ENCODE measurements around the gene MLYCD.

Gene MLYCD

DNA sequence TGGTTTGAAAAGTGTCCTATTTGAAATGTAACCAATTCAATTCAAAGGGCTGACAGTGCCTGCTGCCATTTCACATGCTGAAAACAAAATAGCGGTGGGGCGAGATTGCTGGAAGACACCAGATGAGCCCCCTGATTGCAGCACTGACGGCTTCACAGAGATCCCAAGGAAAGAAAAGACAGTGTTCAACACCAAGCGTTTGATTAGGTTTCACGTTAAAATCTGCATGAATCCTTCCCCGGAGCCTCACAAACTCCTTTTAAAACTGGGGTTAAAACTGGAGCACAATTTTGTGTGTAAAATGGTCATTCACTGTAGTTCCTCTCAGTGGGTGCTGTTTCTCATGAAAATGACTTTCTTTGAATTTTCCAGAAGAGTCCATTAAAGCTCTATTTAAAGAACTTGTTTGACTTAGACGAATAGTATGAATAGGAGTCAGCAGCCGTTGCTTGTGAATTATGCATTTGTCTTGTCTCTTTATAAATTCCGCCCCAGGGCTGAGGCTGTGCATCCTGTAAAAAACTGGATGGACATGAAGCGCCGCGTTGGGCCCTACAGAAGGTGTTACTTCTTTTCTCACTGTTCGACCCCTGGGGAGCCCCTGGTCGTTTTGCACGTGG is 8.8 kb downstream of the MLYCD start:
- Histone ChIP-seq H3F3A (ENCODE audit: insufficient read depth, low read length) (no peaks in the 10 kb centered on the region), H3K27ac (ENCODE audit: low read depth, low read length, poor library complexity, severe bottlenecking) (no peak overlapping the region), H3K9me3 (ENCODE audit: low read length) (no peaks in the 10 kb centered on the region), H3K4me3 (ENCODE audit: low read depth, low read length, poor library complexity, severe bottlenecking) (no peak overlapping the region), H3K27me3 (ENCODE audit: insufficient read depth, low read length) (no peaks in the 10 kb centered on the region), H3K36me3 (ENCODE audit: insufficient read depth, low read length) (peaks cover 27% of the 10 kb centered on the region; the same call in 1 of the 2 replicates), H3K4me1 (ENCODE audit: insufficient read depth, low read length, severe bottlenecking) (no peaks in the 10 kb centered on the region), H2AFZ (ENCODE audit: low read length) (no peak overlapping the region), H3K4me2 (ENCODE audit: low read length) (no peak overlapping the region), H3K79me2 (ENCODE audit: insufficient read depth, low read length) (no peaks in the 10 kb centered on the region), H3K9me2 (ENCODE audit: low read depth, low read length) (no peaks in the 10 kb centered on the region), H3K9ac (ENCODE audit: low read length) (no peak overlapping the region), H4K20me1 (ENCODE audit: insufficient read depth, low read length) (no peaks in the 10 kb centered on the region)
- TF ChIP-seq, protein P1, sequence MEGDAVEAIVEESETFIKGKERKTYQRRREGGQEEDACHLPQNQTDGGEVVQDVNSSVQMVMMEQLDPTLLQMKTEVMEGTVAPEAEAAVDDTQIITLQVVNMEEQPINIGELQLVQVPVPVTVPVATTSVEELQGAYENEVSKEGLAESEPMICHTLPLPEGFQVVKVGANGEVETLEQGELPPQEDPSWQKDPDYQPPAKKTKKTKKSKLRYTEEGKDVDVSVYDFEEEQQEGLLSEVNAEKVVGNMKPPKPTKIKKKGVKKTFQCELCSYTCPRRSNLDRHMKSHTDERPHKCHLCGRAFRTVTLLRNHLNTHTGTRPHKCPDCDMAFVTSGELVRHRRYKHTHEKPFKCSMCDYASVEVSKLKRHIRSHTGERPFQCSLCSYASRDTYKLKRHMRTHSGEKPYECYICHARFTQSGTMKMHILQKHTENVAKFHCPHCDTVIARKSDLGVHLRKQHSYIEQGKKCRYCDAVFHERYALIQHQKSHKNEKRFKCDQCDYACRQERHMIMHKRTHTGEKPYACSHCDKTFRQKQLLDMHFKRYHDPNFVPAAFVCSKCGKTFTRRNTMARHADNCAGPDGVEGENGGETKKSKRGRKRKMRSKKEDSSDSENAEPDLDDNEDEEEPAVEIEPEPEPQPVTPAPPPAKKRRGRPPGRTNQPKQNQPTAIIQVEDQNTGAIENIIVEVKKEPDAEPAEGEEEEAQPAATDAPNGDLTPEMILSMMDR (IDR thresholded peaks at IDR 0.05; ENCODE audit: low read length): no peak
- TF ChIP-seq EZH2 (IDR thresholded peaks at IDR 0.05; ENCODE audit: borderline replicate concordance, low read length): no peak

DNA sequence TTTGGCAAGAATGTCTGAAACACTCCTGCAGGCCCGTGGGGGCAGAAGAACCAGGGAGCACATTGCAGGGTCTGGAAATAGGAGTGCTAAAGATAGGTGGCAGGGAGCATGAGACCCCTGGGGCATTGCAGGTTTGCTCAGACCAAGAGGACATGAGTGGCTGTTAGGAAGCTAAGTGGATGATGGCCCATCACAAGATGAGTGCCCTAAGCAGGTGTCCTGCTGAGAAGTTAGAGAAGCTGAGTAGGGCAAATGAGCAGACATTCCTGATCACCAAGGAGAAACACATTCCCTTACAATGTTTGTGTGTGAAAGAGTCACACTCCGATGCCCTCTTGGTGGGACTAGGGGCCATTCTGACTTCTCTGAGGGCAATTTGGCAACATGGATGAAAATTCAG is 9.9 kb downstream of the MLYCD start:
- Histone ChIP-seq H3K27ac (ENCODE audit: low read depth, low read length, poor library complexity, severe bottlenecking) (no peak overlapping the region), H3K4me2 (ENCODE audit: low read length) (no peak overlapping the region), H3K36me3 (ENCODE audit: insufficient read depth, low read length) (peaks cover 29% of the 10 kb centered on the region; the same call in 1 of the 2 replicates), H3K4me1 (ENCODE audit: insufficient read depth, low read length, severe bottlenecking) (no peaks in the 10 kb centered on the region), H3K9me2 (ENCODE audit: low read depth, low read length) (no peaks in the 10 kb centered on the region), H3K9ac (ENCODE audit: low read length) (no peak overlapping the region), H3K4me3 (ENCODE audit: low read depth, low read length, poor library complexity, severe bottlenecking) (no peak overlapping the region), H3K27me3 (ENCODE audit: insufficient read depth, low read length) (no peaks in the 10 kb centered on the region), H3F3A (ENCODE audit: insufficient read depth, low read length) (no peaks in the 10 kb centered on the region), H2AFZ (ENCODE audit: low read length) (no peak overlapping the region), H3K9me3 (ENCODE audit: low read length) (no peaks in the 10 kb centered on the region), H3K79me2 (ENCODE audit: insufficient read depth, low read length) (no peaks in the 10 kb centered on the region), H4K20me1 (ENCODE audit: insufficient read depth, low read length) (no peaks in the 10 kb centered on the region)
- no peak for TF ChIP-seq EZH2 (IDR thresholded peaks at IDR 0.05; ENCODE audit: borderline replicate concordance, low read length)
- TF ChIP-seq, protein P1 (IDR thresholded peaks at IDR 0.05; ENCODE audit: low read length): no peak

DNA sequence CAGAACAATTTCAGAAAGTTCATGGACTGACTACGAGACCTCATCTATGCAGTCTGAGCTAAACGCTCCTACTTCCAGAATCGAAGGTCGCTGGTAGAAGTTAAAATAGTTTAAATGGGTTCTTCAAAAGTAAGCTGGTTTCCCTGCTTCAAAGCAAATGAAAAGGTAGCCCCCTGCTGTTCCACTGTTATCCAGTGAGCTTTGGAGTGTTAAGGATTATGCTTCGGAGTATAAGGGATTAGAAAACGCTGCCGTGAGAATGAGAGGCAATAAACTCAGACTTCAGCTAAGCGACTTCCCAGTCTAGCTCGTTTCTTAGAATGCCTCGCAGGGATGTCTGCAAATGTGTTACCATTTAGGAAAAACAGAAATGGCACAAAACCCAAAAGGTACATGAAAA is 12.4 kb downstream of the MLYCD start:
- Histone ChIP-seq H3K9me3 (ENCODE audit: low read length) (no peaks in the 10 kb centered on the region), H2AFZ (ENCODE audit: low read length) (no peak overlapping the region), H3K79me2 (ENCODE audit: insufficient read depth, low read length) (no peaks in the 10 kb centered on the region), H3F3A (ENCODE audit: insufficient read depth, low read length) (no peaks in the 10 kb centered on the region), H3K4me3 (ENCODE audit: low read depth, low read length, poor library complexity, severe bottlenecking) (no peak overlapping the region), H3K36me3 (ENCODE audit: insufficient read depth, low read length) (peaks cover 40% of the 10 kb centered on the region), H3K9me2 (ENCODE audit: low read depth, low read length) (no peaks in the 10 kb centered on the region), H4K20me1 (ENCODE audit: insufficient read depth, low read length) (no peaks in the 10 kb centered on the region), H3K27me3 (ENCODE audit: insufficient read depth, low read length) (no peaks in the 10 kb centered on the region), H3K4me2 (ENCODE audit: low read length) (no peak overlapping the region), H3K9ac (ENCODE audit: low read length) (no peak overlapping the region), H3K4me1 (ENCODE audit: insufficient read depth, low read length, severe bottlenecking) (no peaks in the 10 kb centered on the region), H3K27ac (ENCODE audit: low read depth, low read length, poor library complexity, severe bottlenecking) (no peak overlapping the region)
- no peak for TF ChIP-seq EZH2 (IDR thresholded peaks at IDR 0.05; ENCODE audit: borderline replicate concordance, low read length)
- TF ChIP-seq, protein P1 (IDR thresholded peaks at IDR 0.05; ENCODE audit: low read length): no peak
